K562 (cell line): ENCODE results near the gene FAM3C.
"Not testable (repeated sequence)": the region's sequence is repeated elsewhere in the genome, so short reads cannot be mapped to it uniquely, and the experiment has no call there.

ENCODE experiments used
- UBTF ChIP-seq, 2 experiments: IDR thresholded peaks; 2 replicates each; pipeline ENCODE4 v1.6.1; 2012; ENCODE audit warnings: improper control_type of control experiment in 2 of 2, low read depth in 2 of 2, low read length in 2 of 2, borderline replicate concordance in 1 of 2
- ZFX ChIP-seq: sonication (generic); formaldehyde crosslinking; IDR thresholded peaks from 2 replicates; pipeline ENCODE4 v1.8.0; 2022; ENCODE audit warnings: mild to moderate bottlenecking, missing genetic modification reagents, moderate library complexity

GRCh38 chr7:121315170-121315569 lies 80.9 kb downstream of the FAM3C start:
- TF ChIP-seq UBTF (IDR thresholded peaks at IDR 0.05; ENCODE audit: borderline replicate concordance in 1 of 2, low read depth in 2 of 2, low read length in 2 of 2); ZFX: not testable (repeated sequence)
